CD8-positive, alpha-beta memory T cell (primary cell): Measurements from ENCODE around the gene GOLIM4. TPM values are rescaled to one million over a fixed set of nuclear protein-coding genes. Genes with fewer than 3 reads are reported as not detected.
A peak's percentile ranks its signal among the peaks of the same experiment; 100 is the strongest.

Experiments used
- CTCF ChIA-PET: fragments of 350-600 bp; sonication (Branson Sonifier 250); formaldehyde crosslinking; loops from one replicate; lab custom pipeline; 2021; ENCODE audit warnings: antibody characterized with exemption; lab: Charles Lee
- POLR2A ChIA-PET: fragments of 350-600 bp; sonication (Branson Sonifier 250); formaldehyde crosslinking; loops from one replicate; lab custom pipeline; 2021; ENCODE audit warnings: antibody characterized with exemption; lab: Charles Lee
- DNase-seq, 5 donors: peaks; one replicate each; pipeline versions ENCODE4 v3.0.0 to v3.0.0-alpha.2; 2020 to 2022; ENCODE audit warnings: mixed read lengths in 1 of 5
- H3K27ac ChIP-seq: one replicate; pipeline ENCODE4 v1.7.0; 2013; ENCODE audit warnings: low read depth, mild to moderate bottlenecking, low read length, moderate library complexity
- H3K27me3 ChIP-seq: 2 replicates; pipeline ENCODE4 v1.7.0; 2013; ENCODE audit warnings: low read length, mild to moderate bottlenecking; ENCODE audit not compliant: insufficient read depth, poor library complexity, severe bottlenecking
- H3K36me3 ChIP-seq: 2 replicates; pipeline ENCODE4 v1.7.0; 2013; ENCODE audit warnings: mild to moderate bottlenecking, low read length, moderate library complexity; ENCODE audit not compliant: insufficient read depth
- H3K4me1 ChIP-seq: 2 replicates; pipeline ENCODE4 v1.7.0; 2013; ENCODE audit warnings: mild to moderate bottlenecking, low read length, moderate library complexity; ENCODE audit not compliant: insufficient read depth
- H3K4me3 ChIP-seq: 2 replicates; pipeline ENCODE4 v1.7.0; 2013; ENCODE audit warnings: mild to moderate bottlenecking, low read length
- H3K9me3 ChIP-seq: 2 replicates; pipeline ENCODE4 v1.7.0; 2013; ENCODE audit warnings: mild to moderate bottlenecking, low read length
- H3K27ac Mint-ChIP-seq, 8 donors: one replicate each; pipeline ENCODE4 v1.8.0; 2020 to 2021; ENCODE audit warnings: mixed read lengths in 8 of 8, mild to moderate bottlenecking in 6 of 8, inconsistent platforms in 3 of 8, moderate library complexity in 3 of 8
- H3K27me3 Mint-ChIP-seq, 2 donors: one replicate each; pipeline ENCODE4 v1.8.0; 2020 to 2021; ENCODE audit warnings: mixed read lengths in 2 of 2, mild to moderate bottlenecking in 1 of 2, moderate library complexity in 1 of 2
- H3K36me3 Mint-ChIP-seq, 3 donors: one replicate each; pipeline ENCODE4 v1.8.0; 2020 to 2021; ENCODE audit warnings: mixed read lengths in 3 of 3, inconsistent platforms in 1 of 3, mild to moderate bottlenecking in 1 of 3
- H3K4me1 Mint-ChIP-seq, 3 donors: one replicate each; pipeline ENCODE4 v1.8.0; 2020 to 2021; ENCODE audit warnings: mixed read lengths in 3 of 3, inconsistent platforms in 1 of 3, mild to moderate bottlenecking in 1 of 3
- H3K4me3 Mint-ChIP-seq, 7 donors: one replicate each; pipeline ENCODE4 v1.8.0; 2020 to 2021; ENCODE audit warnings: mixed read lengths in 7 of 7, mild to moderate bottlenecking in 6 of 7, moderate library complexity in 4 of 7, inconsistent platforms in 2 of 7
- H3K9me3 Mint-ChIP-seq, 5 donors: one replicate each; pipeline ENCODE4 v1.8.0; 2020 to 2022; ENCODE audit warnings: mixed read lengths in 5 of 5, mild to moderate bottlenecking in 3 of 5, moderate library complexity in 2 of 5, inconsistent platforms in 1 of 5
- polyA plus RNA-seq: library from polyadenylated mRNA; unstranded; fragments of 300-500 nt; fragmentation: Illumina TruSeq; gene quantifications from one replicate; pipeline ENCODE4 v1.2.3, GENCODE V29; 2021
- total RNA-seq, 2 experiments: library from RNA; stranded (reverse); gene quantifications; one replicate each; pipeline ENCODE4 v1.2.3, GENCODE V29; 2021

The GOLIM4 gene
- total and polyA plus RNA-seq, 3 experiments from 2014 or later = 1.3 to 7.3 (median 7.2) TPM

GRCh38 chr3:168047936-168048335, 47.8 kb downstream of the GOLIM4 start:
- no peaks in the 10 kb centered on the region for H3K9me3 Mint-ChIP-seq
- DNase-seq = no peak
- Histone ChIP-seq H3K4me1 (no peaks in the 10 kb centered on the region), H3K27me3 (no peaks in the 10 kb centered on the region), H3K9me3 (no peaks in the 10 kb centered on the region), H3K4me3 (no peak overlapping the region), H3K27ac (no peak overlapping the region), H3K36me3 (no peaks in the 10 kb centered on the region)
- POLR2A ChIA-PET = no interaction called here
- H3K36me3 Mint-ChIP-seq = no peaks in the 10 kb centered on the region
- no peaks in the 10 kb centered on the region for H3K4me1 Mint-ChIP-seq
- CTCF ChIA-PET = no interaction called here
- H3K4me3 Mint-ChIP-seq = no peak overlapping the region
- no peak overlapping the region for H3K27ac Mint-ChIP-seq
- H3K27me3 Mint-ChIP-seq = no peaks in the 10 kb centered on the region

GRCh38 chr3:168047190-168047795, 48.4 kb downstream of the GOLIM4 start:
- H3K4me3 ChIP-seq = no peak overlapping the region
- no peaks in the 10 kb centered on the region for H3K36me3 ChIP-seq
- H3K9me3 ChIP-seq = no peaks in the 10 kb centered on the region
- DNase-seq = peak in 2 of 5 donors; percentile 2 to 35
- no peaks in the 10 kb centered on the region for H3K4me1 Mint-ChIP-seq
- POLR2A ChIA-PET = no interaction called here
- no peaks in the 10 kb centered on the region for H3K9me3 Mint-ChIP-seq
- CTCF ChIA-PET = no interaction called here
- no peaks in the 10 kb centered on the region for H3K4me1 ChIP-seq
- no peak overlapping the region for H3K4me3 Mint-ChIP-seq
- no peaks in the 10 kb centered on the region for H3K36me3 Mint-ChIP-seq
- no peaks in the 10 kb centered on the region for H3K27me3 Mint-ChIP-seq
- H3K27ac Mint-ChIP-seq = no peak overlapping the region
- H3K27ac ChIP-seq = no peak overlapping the region
- no peaks in the 10 kb centered on the region for H3K27me3 ChIP-seq

GRCh38 chr3:168044049-168044448, 51.7 kb downstream of the GOLIM4 start:
- CTCF ChIA-PET = interaction anchor here (1.3 kb wide), 1 partner anchor 54 kb away, joined by 3 read pairs; no protein-coding TSS in a partner anchor
- POLR2A ChIA-PET = no interaction called here
- H3K4me1 Mint-ChIP-seq = no peaks in the 10 kb centered on the region

GRCh38 chr3:168040607-168041208, 55.0 kb downstream of the GOLIM4 start:
- no peaks in the 10 kb centered on the region for H3K9me3 ChIP-seq
- DNase-seq = no peak
- no peaks in the 10 kb centered on the region for H3K27me3 ChIP-seq
- H3K4me1 ChIP-seq = no peaks in the 10 kb centered on the region
- H3K4me3 ChIP-seq = no peak overlapping the region
- H3K9me3 Mint-ChIP-seq = no peaks in the 10 kb centered on the region
- no peak overlapping the region for H3K27ac ChIP-seq
- POLR2A ChIA-PET = no interaction called here
- H3K4me3 Mint-ChIP-seq = no peak overlapping the region
- CTCF ChIA-PET = interaction anchor here (1.3 kb wide), 1 partner anchor 9 kb away, joined by 3 read pairs; no protein-coding TSS in a partner anchor
- H3K27ac Mint-ChIP-seq = no peak overlapping the region
- H3K36me3 Mint-ChIP-seq = no peaks in the 10 kb centered on the region
- H3K36me3 ChIP-seq = no peaks in the 10 kb centered on the region
- no peaks in the 10 kb centered on the region for H3K4me1 Mint-ChIP-seq
- H3K27me3 Mint-ChIP-seq = no peaks in the 10 kb centered on the region

More at GRCh38 chr3:168044049-168044448, 51.7 kb downstream of the GOLIM4 start:
- DNase-seq = no peak
- no peak overlapping the region for H3K27ac ChIP-seq
- no peaks in the 10 kb centered on the region for H3K27me3 ChIP-seq
- Mint-ChIP-seq H3K36me3 (no peaks in the 10 kb centered on the region), H3K27ac (no peak overlapping the region), H3K9me3 (no peaks in the 10 kb centered on the region), H3K4me3 (no peak overlapping the region), H3K27me3 (no peaks in the 10 kb centered on the region)
- H3K9me3 ChIP-seq = no peaks in the 10 kb centered on the region
- H3K4me3 ChIP-seq = no peak overlapping the region
- no peaks in the 10 kb centered on the region for H3K36me3 ChIP-seq
- H3K4me1 ChIP-seq = no peaks in the 10 kb centered on the region

- CTCF ChIA-PET = no interaction called here
- Histone ChIP-seq H3K36me3 (no peaks in the 10 kb centered on the region), H3K27me3 (no peaks in the 10 kb centered on the region), H3K27ac (no peak overlapping the region), H3K4me1 (no peaks in the 10 kb centered on the region), H3K4me3 (no peak overlapping the region), H3K9me3 (no peaks in the 10 kb centered on the region)
- peaks cover 0 to 3% (median 1%) of the 10 kb centered on the region in 3 donors for H3K36me3 Mint-ChIP-seq
- POLR2A ChIA-PET = no interaction called here
- peaks cover 0 to 4% (median 0%) of the 10 kb centered on the region in 5 donors for H3K9me3 Mint-ChIP-seq
- H3K4me3 Mint-ChIP-seq = no peak overlapping the region
- no peak overlapping the region for H3K27ac Mint-ChIP-seq
- no peak for DNase-seq
- H3K27me3 Mint-ChIP-seq = no peaks in the 10 kb centered on the region
- H3K4me1 Mint-ChIP-seq = no peaks in the 10 kb centered on the region
Observed at GRCh38 chr3:168037020-168037419, 58.7 kb downstream of the GOLIM4 start.

- ChIA-PET CTCF (no interaction called here), POLR2A (no interaction called here)
- Histone ChIP-seq H3K4me1 (no peaks in the 10 kb centered on the region), H3K27me3 (no peaks in the 10 kb centered on the region), H3K4me3 (no peak overlapping the region), H3K36me3 (no peaks in the 10 kb centered on the region), H3K9me3 (no peaks in the 10 kb centered on the region), H3K27ac (no peak overlapping the region)
- Mint-ChIP-seq H3K4me3 (no peak overlapping the region), H3K27ac (no peak overlapping the region), H3K27me3 (no peaks in the 10 kb centered on the region), H3K36me3 (peaks cover 0 to 3% (median 1%) of the 10 kb centered on the region in 3 donors), H3K9me3 (peaks cover 0 to 4% (median 0%) of the 10 kb centered on the region in 5 donors), H3K4me1 (no peaks in the 10 kb centered on the region)
- no peak for DNase-seq
Observed at GRCh38 chr3:168036619-168037018, 59.1 kb downstream of the GOLIM4 start.

GRCh38 chr3:168034152-168034928, 61.4 kb downstream of the GOLIM4 start:
- Mint-ChIP-seq H3K36me3 (peaks cover 0 to 3% (median 1%) of the 10 kb centered on the region in 3 donors), H3K9me3 (peaks cover 0 to 4% (median 0%) of the 10 kb centered on the region in 5 donors), H3K27ac (no peak overlapping the region), H3K27me3 (no peaks in the 10 kb centered on the region), H3K4me1 (no peaks in the 10 kb centered on the region), H3K4me3 (no peak overlapping the region)
- Histone ChIP-seq H3K4me3 (no peak overlapping the region), H3K9me3 (no peaks in the 10 kb centered on the region), H3K27me3 (no peaks in the 10 kb centered on the region), H3K27ac (no peak overlapping the region), H3K4me1 (no peaks in the 10 kb centered on the region), H3K36me3 (no peaks in the 10 kb centered on the region)
- POLR2A ChIA-PET = no interaction called here
- CTCF ChIA-PET = no interaction called here
- DNase-seq = no peak

- H3K27me3 ChIP-seq = no peaks in the 10 kb centered on the region
- no peaks in the 10 kb centered on the region for H3K4me1 Mint-ChIP-seq
- DNase-seq = no peak
- no peaks in the 10 kb centered on the region for H3K9me3 ChIP-seq
- ChIA-PET POLR2A (no interaction called here), CTCF (no interaction called here)
- H3K4me3 Mint-ChIP-seq = no peak overlapping the region
- H3K9me3 Mint-ChIP-seq = peaks cover 0 to 4% (median 0%) of the 10 kb centered on the region in 5 donors
- no peak overlapping the region for H3K27ac ChIP-seq
- no peaks in the 10 kb centered on the region for H3K36me3 ChIP-seq
- no peak overlapping the region for H3K27ac Mint-ChIP-seq
- no peaks in the 10 kb centered on the region for H3K4me1 ChIP-seq
- H3K36me3 Mint-ChIP-seq = peaks cover 0 to 3% (median 1%) of the 10 kb centered on the region in 3 donors
- H3K27me3 Mint-ChIP-seq = peaks cover 0 to 2% of the 10 kb centered on the region in 2 donors
- no peak overlapping the region for H3K4me3 ChIP-seq
Observed at GRCh38 chr3:168030577-168030976, 65.1 kb downstream of the GOLIM4 start.
